HCT116 (cell line): ENCODE data around the gene SUSD2. TPM values are rescaled to one million over a fixed set of nuclear protein-coding genes. Genes with fewer than 3 reads are reported as not detected.

Experiments
- ATAC-seq: fragments of 200-7000 bp; cut with Tn5 transposase; 2 replicates; pipeline ENCODE4 v1.9.1; 2020; ENCODE audit warnings: mild to moderate bottlenecking, moderate library complexity
- BruUV-seq: library from RNA; stranded (reverse); fragments of 400-500 nt; replicated peaks from 2 replicates; lab custom pipeline; 2021; lab: Mats Ljungman, UMichigan
- CTCF ChIA-PET: fragments of 300-600 bp; sonication (Branson Sonifier 250); formaldehyde crosslinking; loops from one replicate; lab custom pipeline; 2021; ENCODE audit warnings: antibody characterized with exemption; lab: Charles Lee
- POLR2A ChIA-PET: fragments of 300-600, 350-600 bp; sonication (Branson Sonifier 250); formaldehyde crosslinking; loops from one replicate; lab custom pipeline; 2021; ENCODE audit warnings: antibody characterized with exemption; lab: Charles Lee
- RAD21 ChIA-PET, 2 experiments: fragments of 300-600 bp; sonication (Branson Sonifier 250); formaldehyde crosslinking; loops; one replicate each; lab custom pipeline; 2023; ENCODE audit warnings: low total read pairs in 2 of 2; ENCODE audit not compliant: uncharacterized antibody in 2 of 2, unreplicated experiment in 2 of 2, low non-redundant PET in 1 of 2; lab: Charles Lee
- DNase-seq: peaks from one replicate; pipeline ENCODE4 v3.0.0-alpha.2; 2010; ENCODE audit warnings: low read depth, low spot score
- H2AFZ ChIP-seq: fragments of 200-600 bp; shearing (Covaris generic), sonication (generic); 2 replicates; pipeline ENCODE4 v1.6.1; 2017; ENCODE audit warnings: low read depth, mixed run types, mixed read lengths, antibody characterized with exemption, low read length; ENCODE audit not compliant: poor library complexity, severe bottlenecking
- H3K27ac ChIP-seq: 2 replicates; pipeline ENCODE4 v1.5.1; 2012; ENCODE audit warnings: low read depth, low read length
- H3K27me3 ChIP-seq: fragments of 200-600 bp; sonication (generic); 2 replicates; pipeline ENCODE4 v1.6.1; 2016; ENCODE audit warnings: mixed run types, low read length, mixed read lengths; ENCODE audit not compliant: insufficient read depth
- H3K36me3 ChIP-seq, 2 experiments: fragments of 200-500 bp in 1 of 2; fragments of 200-600 bp in 1 of 2; sonication (Bioruptor generic) in 1 of 2; sonication (generic) in 1 of 2; 2 replicates each; pipeline versions ENCODE4 v1.5.1 to v1.6.1; 2014 to 2016; ENCODE audit warnings: low read length in 2 of 2, inconsistent platforms in 1 of 2, mixed read lengths in 1 of 2, mixed run types in 1 of 2; ENCODE audit not compliant: insufficient read depth in 2 of 2, control insufficient read depth in 1 of 2
- H3K4me1 ChIP-seq, 2 experiments: fragments of 200-600 bp in 1 of 2; sonication (generic) in 1 of 2; 2 replicates each; pipeline versions ENCODE4 v1.5.1 to v1.6.1; 2012 to 2017; ENCODE audit warnings: low read length in 2 of 2, inconsistent platforms in 1 of 2, mild to moderate bottlenecking in 1 of 2, mixed read lengths in 1 of 2, mixed run types in 1 of 2, moderate library complexity in 1 of 2; ENCODE audit not compliant: insufficient read depth in 2 of 2, control insufficient read depth in 1 of 2
- H3K4me2 ChIP-seq: fragments of 200-600 bp; sonication (generic); 2 replicates; pipeline ENCODE4 v1.6.1; 2017; ENCODE audit warnings: mixed run types, low read length, mixed read lengths
- H3K4me3 ChIP-seq, 2 experiments: fragments of 200-600 bp in 1 of 2; sonication (generic) in 1 of 2; replicated peaks in 1 of 2; 2 replicates each; pipeline ENCODE4 v1.5.1; 2011 to 2016; ENCODE audit warnings: low read length in 2 of 2, control low read depth in 1 of 2, low read depth in 1 of 2, mild to moderate bottlenecking in 1 of 2, mixed read lengths in 1 of 2, mixed run types in 1 of 2
- H3K79me2 ChIP-seq: fragments of 200-600 bp; sonication (generic); 2 replicates; pipeline ENCODE4 v1.6.1; 2017; ENCODE audit warnings: mild to moderate bottlenecking, mixed run types, low read length, moderate library complexity, mixed read lengths; ENCODE audit not compliant: insufficient read depth
- H3K9ac ChIP-seq: fragments of 200-600 bp; sonication (generic); 2 replicates; pipeline ENCODE4 v1.6.1; 2016; ENCODE audit warnings: low read length, mixed read lengths
- H3K9me2 ChIP-seq: fragments of 200-600 bp; sonication (generic), shearing (Covaris generic); 2 replicates; pipeline ENCODE4 v1.6.1; 2017; ENCODE audit warnings: mixed run types, mild to moderate bottlenecking, moderate library complexity; ENCODE audit not compliant: insufficient read depth
- H3K9me3 ChIP-seq, 2 experiments: fragments of 200-500 bp in 1 of 2; fragments of 200-600 bp in 1 of 2; sonication (Bioruptor generic) in 1 of 2; sonication (generic) in 1 of 2; 2 replicates each; pipeline ENCODE4 v1.6.1; 2014 to 2017; ENCODE audit warnings: low read length in 2 of 2, mixed read lengths in 2 of 2, inconsistent platforms in 1 of 2, low read depth in 1 of 2, mild to moderate bottlenecking in 1 of 2, mixed run types in 1 of 2, moderate library complexity in 1 of 2; ENCODE audit not compliant: control insufficient read depth in 1 of 2, insufficient read depth in 1 of 2
- H4K20me1 ChIP-seq: fragments of 200-600 bp; sonication (generic), shearing (Covaris generic); 2 replicates; pipeline ENCODE4 v1.6.1; 2017; ENCODE audit warnings: mixed run types, mild to moderate bottlenecking, moderate library complexity; ENCODE audit not compliant: insufficient read depth
- ATF3 ChIP-seq: IDR thresholded peaks from 2 replicates; pipeline ENCODE4 v1.6.1; 2012
- CEBPB ChIP-seq: IDR thresholded peaks from 2 replicates; pipeline ENCODE4 v1.6.1; 2012; ENCODE audit warnings: low read depth
- EGR1 ChIP-seq: IDR thresholded peaks from 2 replicates; pipeline ENCODE4 v1.6.1; 2012; ENCODE audit warnings: low read depth
- ELF1 ChIP-seq: IDR thresholded peaks from 2 replicates; pipeline ENCODE4 v1.6.1; 2012; ENCODE audit warnings: low read depth, borderline replicate concordance
- EZH2 ChIP-seq: fragments of 200-600 bp; sonication (generic); IDR thresholded peaks from 2 replicates; pipeline ENCODE4 v1.6.1; 2017; ENCODE audit warnings: antibody characterized with exemption, mixed run types
- EZH2phosphoT487 ChIP-seq: fragments of 200-600 bp; IDR thresholded peaks from 2 replicates; pipeline ENCODE4 v1.6.1; 2018; ENCODE audit warnings: antibody characterized with exemption, borderline replicate concordance
- FOSL1 ChIP-seq: IDR thresholded peaks from 2 replicates; pipeline ENCODE4 v1.6.1; 2012; ENCODE audit warnings: low read depth
- JUND ChIP-seq: IDR thresholded peaks from 2 replicates; pipeline ENCODE4 v1.6.1; 2012
- MAX ChIP-seq: IDR thresholded peaks from 2 replicates; pipeline ENCODE4 v1.6.1; 2012
- POLR2A ChIP-seq: IDR thresholded peaks from 2 replicates; pipeline ENCODE4 v1.7.0; 2011; ENCODE audit warnings: borderline replicate concordance; ENCODE audit not compliant: insufficient read depth, insufficient read length; ENCODE audit errors: extremely low read depth
- POLR2AphosphoS5 ChIP-seq: IDR thresholded peaks from 2 replicates; pipeline ENCODE4 v1.6.1; 2011; ENCODE audit warnings: mild to moderate bottlenecking, low read depth, low read length, moderate library complexity
- RAD21 ChIP-seq: IDR thresholded peaks from 2 replicates; pipeline ENCODE4 v1.6.1; 2012; ENCODE audit warnings: low read depth, mild to moderate bottlenecking
- REST ChIP-seq: IDR thresholded peaks from 2 replicates; pipeline ENCODE4 v1.6.1; 2012; ENCODE audit warnings: low read depth
- SIN3A ChIP-seq: IDR thresholded peaks from 2 replicates; pipeline ENCODE4 v1.6.1; 2012; ENCODE audit warnings: low read depth
- SP1 ChIP-seq: IDR thresholded peaks from 2 replicates; pipeline ENCODE4 v1.6.1; 2012; ENCODE audit warnings: low read depth
- SRF ChIP-seq: IDR thresholded peaks from 2 replicates; pipeline ENCODE4 v1.6.1; 2012; ENCODE audit warnings: low read depth
- TCF7L2 ChIP-seq: IDR thresholded peaks from 2 replicates; pipeline ENCODE4 v1.7.0; 2011; ENCODE audit warnings: borderline replicate concordance, inconsistent platforms; ENCODE audit not compliant: insufficient read depth, insufficient read length; ENCODE audit errors: extremely low read depth
- YY1 ChIP-seq: IDR thresholded peaks from 2 replicates; pipeline ENCODE4 v1.6.1; 2011; ENCODE audit warnings: low read length, low read depth, moderate library complexity, mild to moderate bottlenecking; ENCODE audit not compliant: insufficient replicate concordance; ENCODE audit errors: extremely low read depth
- ZBTB33 ChIP-seq: IDR thresholded peaks from 2 replicates; pipeline ENCODE4 v1.6.1; 2011; ENCODE audit warnings: mild to moderate bottlenecking, low read length, moderate library complexity; ENCODE audit not compliant: insufficient replicate concordance; ENCODE audit errors: extremely low read depth
- ZFX ChIP-seq: fragments of 450-650 bp; IDR thresholded peaks from 2 replicates; pipeline ENCODE4 v1.6.1; 2017
- ZNF274 ChIP-seq: fragments of 200-500 bp; sonication (Bioruptor generic); IDR thresholded peaks from 2 replicates; pipeline ENCODE4 v1.6.1; 2014; ENCODE audit warnings: mild to moderate bottlenecking, low read depth, low read length, inconsistent platforms
- intact Hi-C: fragments of 100-400 bp; cut with micrococcal nuclease; formaldehyde crosslinking; loops from 2 replicates; pipeline ENCODE4 v1.10.0; 2022
- total RNA-seq: library from RNA; stranded (reverse); gene quantifications from one replicate; pipeline ENCODE4 v1.2.1, GENCODE V29; 2021; ENCODE audit not compliant: unreplicated experiment

The SUSD2 gene
- total RNA-seq, 1 experiment from 2014 or later = 6.6 TPM

GRCh38 chr22:24200619-24201212 is 19.4 kb downstream of the SUSD2 start:
- intact Hi-C loops = no loop called here
- no peaks in the 10 kb centered on the region for H3K36me3 ChIP-seq
- H3K9me2 ChIP-seq = no peaks in the 10 kb centered on the region
- RAD21 ChIA-PET = interaction anchor here in 1 of 2 experiments (0.7 kb wide), 1 partner anchor 47 kb away, joined by 3 read pairs; no protein-coding TSS in a partner anchor
- no peaks in the 10 kb centered on the region for H3K79me2 ChIP-seq
- ATAC-seq = peak; percentile 64
- DNase-seq = peak; percentile 67
- peak overlapping the region; percentile 100 for H3K27ac ChIP-seq
- CTCF ChIA-PET = interaction anchor here (1.2 to 3.6 kb wide), 4 partner anchors 30 to 321 kb away, joined by 3 to 20 read pairs (median 8); partner anchors contain the start of gene MIF
- POLR2A ChIA-PET = interaction anchor here (1.1 to 2.2 kb wide), 2 partner anchors 30 to 39 kb away, joined by 4 to 8 read pairs; no protein-coding TSS in a partner anchor
- peaks cover 92 to 95% of the 10 kb centered on the region in 2 experiments for H3K4me1 ChIP-seq
- H3K4me3 ChIP-seq = peak overlapping the region in 1 of 2 experiments; percentile 29; a peak in 2 of 4 replicates
- peak overlapping the region; percentile 61 for H3K9ac ChIP-seq
- no peaks in the 10 kb centered on the region for H4K20me1 ChIP-seq
- BruUV-seq = no TSS peak
- no peaks in the 10 kb centered on the region for H3K9me3 ChIP-seq
- H2AFZ ChIP-seq = no peak overlapping the region
- H3K27me3 ChIP-seq = no peaks in the 10 kb centered on the region
- peak overlapping the region; percentile 90 for H3K4me2 ChIP-seq
- TF ChIP-seq POLR2A (no peak), SIN3A (no peak; the same call in 1 of the 2 replicates), ZFX (no peak), CEBPB (no peak), SP1 (peak; percentile 57; the same call in 1 of the 2 replicates), EZH2 (no peak), ELF1 (no peak), RAD21 (no peak), ATF3 (no peak), MAX (peak; percentile 38; the same call in 1 of the 2 replicates), YY1 (no peak), SRF (no peak), POLR2AphosphoS5 (no peak), FOSL1 (no peak; the same call in 1 of the 2 replicates), JUND (peak; percentile 55), EGR1 (no peak), TCF7L2 (no peak), REST (no peak), EZH2phosphoT487 (no peak), ZBTB33 (no peak), ZNF274 (no peak)
